KMS-11 (cell line): ENCODE measurements around the gene FA2H.

Experiments
- H2AFZ ChIP-seq: fragments of 200-600 bp; sonication (generic); 2 replicates; pipeline ENCODE4 v1.6.1; 2016; ENCODE audit warnings: antibody characterized with exemption, mixed run types, low read depth
- H3K27ac ChIP-seq: fragments of 200-600 bp; sonication (generic); 2 replicates; pipeline ENCODE4 v1.6.1; 2016; ENCODE audit warnings: mild to moderate bottlenecking, mixed run types
- H3K27me3 ChIP-seq: fragments of 200-600 bp; sonication (generic); 2 replicates; pipeline ENCODE4 v1.6.1; 2017; ENCODE audit warnings: mild to moderate bottlenecking, low read depth, mixed run types, moderate library complexity; ENCODE audit not compliant: insufficient read depth
- H3K36me3 ChIP-seq: fragments of 200-600 bp; sonication (generic); 2 replicates; pipeline ENCODE4 v1.6.1; 2017; ENCODE audit warnings: mild to moderate bottlenecking, mixed run types; ENCODE audit not compliant: insufficient read depth
- H3K4me1 ChIP-seq: fragments of 200-600 bp; sonication (generic); 2 replicates; pipeline ENCODE4 v1.6.1; 2016; ENCODE audit warnings: mild to moderate bottlenecking, low read depth, mixed run types; ENCODE audit not compliant: poor library complexity, severe bottlenecking
- H3K4me2 ChIP-seq: fragments of 200-600 bp; sonication (generic); 2 replicates; pipeline ENCODE4 v1.7.0; 2016; ENCODE audit warnings: mild to moderate bottlenecking, mixed run types
- H3K4me3 ChIP-seq: fragments of 200-600 bp; sonication (generic); IDR thresholded peaks from 2 replicates; pipeline ENCODE4 v1.6.1; 2017; ENCODE audit warnings: low read depth, low read length, mixed read lengths; ENCODE audit not compliant: insufficient read depth
- H3K79me2 ChIP-seq: fragments of 200-600 bp; sonication (generic); 2 replicates; pipeline ENCODE4 v1.6.1; 2016; ENCODE audit warnings: low read depth, mixed run types; ENCODE audit not compliant: insufficient read depth
- H3K9ac ChIP-seq: fragments of 200-600 bp; sonication (generic); 2 replicates; pipeline ENCODE4 v1.6.1; 2016; ENCODE audit warnings: mild to moderate bottlenecking, mixed run types
- H4K20me1 ChIP-seq: fragments of 200-600 bp; sonication (generic); 2 replicates; pipeline ENCODE4 v1.6.1; 2016; ENCODE audit warnings: mild to moderate bottlenecking, mixed run types; ENCODE audit not compliant: insufficient read depth
- TF ChIP-seq, protein P1 (sequence below): fragments of 200-600 bp; sonication (generic); conservative IDR thresholded peaks from 2 replicates; pipeline ENCODE4 v1.6.1; 2017; ENCODE audit warnings: low read depth, mild to moderate bottlenecking, antibody characterized with exemption, low read length, moderate library complexity, mixed read lengths

The FA2H gene

DNA sequence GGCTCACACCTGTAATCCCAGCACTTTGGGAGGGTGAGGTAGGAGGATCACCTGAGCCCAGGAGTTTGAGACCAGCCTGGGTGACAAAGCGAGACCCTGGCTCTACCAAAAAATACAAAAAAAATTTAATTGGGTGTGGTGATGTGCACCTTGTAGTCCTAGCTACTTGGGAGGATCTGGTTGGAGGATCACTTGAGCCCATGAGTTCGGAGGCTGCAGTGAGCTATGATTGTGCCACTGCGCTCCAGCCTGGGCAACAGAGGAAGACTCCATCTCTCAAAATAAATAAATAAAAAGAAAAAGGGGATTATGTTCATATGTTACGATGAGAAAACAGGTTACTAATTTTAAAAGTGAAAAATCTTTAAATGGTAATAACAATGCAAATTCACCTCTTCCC lies 75.0 kb downstream of the FA2H start:
- Histone ChIP-seq H2AFZ (peak overlapping the region; percentile 95), H3K36me3 (no peaks in the 10 kb centered on the region), H3K27me3 (no peaks in the 10 kb centered on the region), H3K4me3 (no peak overlapping the region), H3K4me2 (peak overlapping the region; percentile 91), H3K4me1 (peaks cover 28% of the 10 kb centered on the region), H3K9ac (peak overlapping the region; percentile 92), H4K20me1 (no peaks in the 10 kb centered on the region), H3K27ac (no peak overlapping the region), H3K79me2 (no peaks in the 10 kb centered on the region)
- TF ChIP-seq, protein P1, sequence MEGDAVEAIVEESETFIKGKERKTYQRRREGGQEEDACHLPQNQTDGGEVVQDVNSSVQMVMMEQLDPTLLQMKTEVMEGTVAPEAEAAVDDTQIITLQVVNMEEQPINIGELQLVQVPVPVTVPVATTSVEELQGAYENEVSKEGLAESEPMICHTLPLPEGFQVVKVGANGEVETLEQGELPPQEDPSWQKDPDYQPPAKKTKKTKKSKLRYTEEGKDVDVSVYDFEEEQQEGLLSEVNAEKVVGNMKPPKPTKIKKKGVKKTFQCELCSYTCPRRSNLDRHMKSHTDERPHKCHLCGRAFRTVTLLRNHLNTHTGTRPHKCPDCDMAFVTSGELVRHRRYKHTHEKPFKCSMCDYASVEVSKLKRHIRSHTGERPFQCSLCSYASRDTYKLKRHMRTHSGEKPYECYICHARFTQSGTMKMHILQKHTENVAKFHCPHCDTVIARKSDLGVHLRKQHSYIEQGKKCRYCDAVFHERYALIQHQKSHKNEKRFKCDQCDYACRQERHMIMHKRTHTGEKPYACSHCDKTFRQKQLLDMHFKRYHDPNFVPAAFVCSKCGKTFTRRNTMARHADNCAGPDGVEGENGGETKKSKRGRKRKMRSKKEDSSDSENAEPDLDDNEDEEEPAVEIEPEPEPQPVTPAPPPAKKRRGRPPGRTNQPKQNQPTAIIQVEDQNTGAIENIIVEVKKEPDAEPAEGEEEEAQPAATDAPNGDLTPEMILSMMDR: no peak

- Histone ChIP-seq H2AFZ (no peak overlapping the region), H3K4me1 (peaks cover 28% of the 10 kb centered on the region), H3K9ac (peak overlapping the region; percentile 0; the same call in 1 of the 2 replicates), H3K4me3 (no peak overlapping the region), H3K27me3 (no peaks in the 10 kb centered on the region), H3K4me2 (peak overlapping the region; percentile 91), H3K27ac (no peak overlapping the region), H3K79me2 (no peaks in the 10 kb centered on the region), H4K20me1 (no peaks in the 10 kb centered on the region), H3K36me3 (no peaks in the 10 kb centered on the region)
- TF ChIP-seq, protein P1: no peak
Measured at GRCh38 chr16:74698222-74698621, 76.4 kb downstream of the FA2H start.

- Histone ChIP-seq H3K4me1 (peaks cover 23% of the 10 kb centered on the region), H3K27me3 (no peaks in the 10 kb centered on the region), H4K20me1 (no peaks in the 10 kb centered on the region), H3K79me2 (no peaks in the 10 kb centered on the region), H2AFZ (peak overlapping the region; percentile 42; the same call in 1 of the 2 replicates), H3K27ac (no peak overlapping the region), H3K4me2 (peak overlapping the region; percentile 28; the same call in 1 of the 2 replicates), H3K9ac (no peak overlapping the region), H3K4me3 (no peak overlapping the region), H3K36me3 (no peaks in the 10 kb centered on the region)
- TF ChIP-seq, protein P1: no peak
Measured at GRCh38 chr16:74695450-74696422, 78.9 kb downstream of the FA2H start.

DNA sequence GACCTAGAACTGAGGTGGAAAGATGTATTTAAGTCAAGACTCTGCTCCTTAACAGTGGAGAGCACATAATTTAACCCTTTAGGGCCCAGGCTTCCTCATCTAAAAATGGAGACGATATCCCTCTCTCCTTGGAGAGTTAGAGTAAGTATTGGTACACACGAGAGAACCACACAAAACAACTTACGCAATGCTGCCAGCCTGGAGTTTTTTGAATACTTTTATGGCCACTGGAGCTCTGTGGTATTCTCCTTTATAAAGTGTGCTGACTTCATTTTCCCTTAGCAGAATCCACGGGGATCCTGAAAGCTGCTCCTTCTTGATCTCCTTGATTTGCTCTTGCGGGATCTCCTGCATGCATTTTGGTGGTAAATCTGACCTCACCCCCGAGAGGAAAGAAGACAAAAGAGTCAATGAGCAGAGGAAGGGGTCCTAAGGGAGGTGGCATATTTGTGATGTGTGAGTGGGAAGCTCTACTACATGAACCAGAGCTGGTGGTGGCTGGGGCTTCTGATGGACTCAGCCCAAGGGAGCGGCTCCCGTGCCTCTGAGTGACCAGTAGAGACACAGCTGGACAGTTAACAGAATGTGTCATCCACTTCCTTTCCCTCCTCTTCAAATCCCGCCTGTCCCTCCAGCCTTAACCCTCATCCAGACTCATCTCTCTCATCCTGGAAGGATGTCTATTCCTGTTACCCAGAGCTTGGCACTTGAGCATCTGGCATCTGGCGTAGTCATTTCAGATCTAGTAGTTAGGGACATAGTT lies 83.3 kb downstream of the FA2H start:
- no peaks in the 10 kb centered on the region for H3K79me2 ChIP-seq
- H3K4me2 ChIP-seq: no peak overlapping the region
- H4K20me1 ChIP-seq: no peaks in the 10 kb centered on the region
- no peak overlapping the region for H3K9ac ChIP-seq
- no peaks in the 10 kb centered on the region for H3K36me3 ChIP-seq
- H3K4me3 ChIP-seq: no peak overlapping the region
- H3K27ac ChIP-seq: no peak overlapping the region
- TF ChIP-seq, protein P1: no peak
- no peak overlapping the region for H2AFZ ChIP-seq
- no peaks in the 10 kb centered on the region for H3K27me3 ChIP-seq
- no peaks in the 10 kb centered on the region for H3K4me1 ChIP-seq
